Naive B cell (primary cell): ENCODE results near the gene GSK3A. TPM values are rescaled to one million over a fixed set of nuclear protein-coding genes. Genes with fewer than 3 reads are reported as not detected.

Source experiments
- ATAC-seq, 2 donors: fragments of 150-1000 bp; cut with Tn5 transposase; 2 replicates each; pipeline ENCODE4 v1.10.0; 2021; ENCODE audit warnings: low read depth in 2 of 2, mild to moderate bottlenecking in 2 of 2, moderate library complexity in 2 of 2
- DNase-seq: peaks from one replicate; pipeline ENCODE4 v3.0.0; 2022
- H3K27ac Mint-ChIP-seq, 6 donors: one replicate each; pipeline ENCODE4 v1.8.0; 2020 to 2022; ENCODE audit warnings: mild to moderate bottlenecking in 6 of 6, mixed read lengths in 6 of 6, moderate library complexity in 5 of 6, inconsistent platforms in 2 of 6
- H3K27me3 Mint-ChIP-seq, 3 donors: one replicate each; pipeline ENCODE4 v1.8.0; 2021 to 2022; ENCODE audit warnings: mixed read lengths in 3 of 3, mild to moderate bottlenecking in 1 of 3
- H3K36me3 Mint-ChIP-seq, 2 donors: one replicate each; pipeline ENCODE4 v1.8.0; 2020 to 2022; ENCODE audit warnings: mixed read lengths in 2 of 2, inconsistent platforms in 1 of 2, mild to moderate bottlenecking in 1 of 2
- H3K4me1 Mint-ChIP-seq, 3 donors: one replicate each; pipeline ENCODE4 v1.8.0; 2020 to 2022; ENCODE audit warnings: mixed read lengths in 3 of 3, inconsistent platforms in 1 of 3, mild to moderate bottlenecking in 1 of 3, moderate library complexity in 1 of 3
- H3K4me3 Mint-ChIP-seq, 8 donors: one replicate each; pipeline ENCODE4 v1.8.0; 2020 to 2022; ENCODE audit warnings: mild to moderate bottlenecking in 8 of 8, mixed read lengths in 8 of 8, moderate library complexity in 8 of 8, inconsistent platforms in 2 of 8
- H3K9me3 Mint-ChIP-seq, 7 donors: one replicate each; pipeline ENCODE4 v1.8.0; 2020 to 2022; ENCODE audit warnings: mixed read lengths in 7 of 7, mild to moderate bottlenecking in 5 of 7, inconsistent platforms in 2 of 7, moderate library complexity in 1 of 7
- polyA plus RNA-seq, 6 donors: library from polyadenylated mRNA; unstranded; fragments of 300-500 nt; fragmentation: Illumina TruSeq; gene quantifications; one replicate each; pipeline ENCODE4 v1.2.3, GENCODE V29; 2021; ENCODE audit warnings: low read depth in 6 of 6

The GSK3A gene
- polyA plus RNA-seq, 6 donors from 2014 or later = 11.7 to 30.9 (median 18.3) TPM

DNA sequence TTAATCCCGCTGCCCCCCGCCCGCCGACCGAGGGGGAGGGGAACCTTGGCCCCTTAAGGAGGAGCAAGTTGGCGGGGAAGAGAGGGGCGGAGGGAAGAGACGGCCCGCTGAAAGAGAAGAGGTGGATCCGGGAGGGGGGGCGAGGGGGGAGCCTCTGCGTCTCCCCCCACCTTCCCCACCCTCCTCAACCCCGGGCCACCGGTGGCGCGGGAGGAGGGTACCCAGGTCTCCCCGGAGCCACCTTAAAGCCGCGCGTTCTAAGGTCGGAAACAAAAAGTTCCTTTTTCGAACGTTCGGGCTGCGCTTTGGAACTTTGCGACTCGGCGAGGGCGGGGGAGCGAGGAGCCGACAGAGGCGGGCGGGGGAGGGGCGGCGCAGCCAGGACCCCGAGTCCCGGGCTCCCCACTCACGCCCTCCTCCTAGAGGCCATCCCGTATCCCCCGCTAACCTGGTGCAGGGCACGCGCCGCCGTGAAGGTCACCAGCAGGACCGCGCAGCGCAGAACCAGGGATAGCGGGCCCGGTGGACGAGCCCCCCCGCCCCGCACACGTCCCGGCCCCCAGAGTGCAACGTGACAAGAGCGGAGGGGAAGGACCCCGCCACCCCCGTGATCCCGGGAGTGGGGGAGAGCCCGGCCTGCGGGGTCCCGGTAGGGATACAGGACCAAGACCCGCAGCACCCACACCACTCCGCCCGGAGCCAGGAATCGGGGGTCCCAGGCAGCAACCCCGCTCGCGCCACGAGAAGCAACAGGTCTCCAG is 11.9 kb upstream of the GSK3A start:
- peak overlapping the region; percentile 28 to 93 (median 78) for H3K27ac Mint-ChIP-seq
- ATAC-seq (peak; percentile 50 to 55), DNase-seq (peak; percentile 78)
- H3K9me3 Mint-ChIP-seq = no peaks in the 10 kb centered on the region
- H3K36me3 Mint-ChIP-seq = no peaks in the 10 kb centered on the region
- H3K4me1 Mint-ChIP-seq = peaks cover 23 to 33% (median 29%) of the 10 kb centered on the region in 3 donors
- no peaks in the 10 kb centered on the region for H3K27me3 Mint-ChIP-seq
- peak overlapping the region; percentile 48 to 95 (median 86) for H3K4me3 Mint-ChIP-seq

DNA sequence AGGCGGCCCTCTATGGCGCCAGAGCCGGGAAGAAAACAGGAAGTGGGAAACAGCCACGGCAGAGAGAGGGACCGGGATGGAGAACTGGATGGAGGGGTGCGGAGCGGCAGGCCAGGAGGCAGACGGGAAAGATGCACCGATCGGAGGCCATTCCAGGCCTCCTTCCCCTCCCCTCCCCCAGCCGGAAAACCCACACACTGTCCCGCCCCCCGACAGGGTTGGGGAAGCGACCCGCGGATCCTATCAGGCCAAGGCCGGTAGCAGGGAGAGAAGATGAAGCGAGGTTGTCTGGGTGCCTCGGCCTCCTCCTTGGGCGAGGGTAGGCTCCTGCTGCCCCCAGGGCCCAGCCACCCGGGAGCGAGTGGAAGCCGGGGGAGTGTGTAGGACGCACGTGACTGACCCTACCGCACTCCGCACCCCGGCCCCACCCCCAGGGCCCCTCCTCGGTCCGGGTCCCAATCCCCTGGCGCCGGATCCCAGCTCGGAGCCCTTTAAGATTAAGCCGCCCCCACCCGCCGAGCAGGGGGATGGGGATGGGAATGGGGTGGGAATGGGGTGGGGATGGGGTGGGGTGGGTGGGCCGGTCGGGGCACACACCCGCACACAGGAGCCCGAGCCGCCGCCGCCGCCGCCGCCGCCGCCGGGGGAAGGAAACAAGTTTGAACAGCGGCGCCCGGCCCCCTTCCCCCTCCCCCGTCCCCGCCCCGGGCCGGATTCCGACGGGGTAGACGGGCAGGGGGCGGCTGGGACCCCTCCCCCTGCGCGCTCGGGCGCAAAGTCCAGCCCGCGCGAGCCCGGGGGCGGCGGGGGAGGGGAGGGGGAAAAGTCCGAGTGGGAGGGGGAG is 11.1 kb upstream of the GSK3A start:
- no peaks in the 10 kb centered on the region for H3K9me3 Mint-ChIP-seq
- DNase-seq (peak; percentile 69), ATAC-seq (peak; percentile 26 to 31)
- no peaks in the 10 kb centered on the region for H3K27me3 Mint-ChIP-seq
- peak overlapping the region in 5 of 6 donors; percentile 91 to 97 (median 93) for H3K27ac Mint-ChIP-seq
- no peaks in the 10 kb centered on the region for H3K36me3 Mint-ChIP-seq
- peaks cover 30 to 37% (median 33%) of the 10 kb centered on the region in 3 donors for H3K4me1 Mint-ChIP-seq
- peak overlapping the region; percentile 87 to 95 (median 94) for H3K4me3 Mint-ChIP-seq

- ATAC-seq = no peak
- no peaks in the 10 kb centered on the region for H3K36me3 Mint-ChIP-seq
- peaks cover 30 to 37% (median 33%) of the 10 kb centered on the region in 3 donors for H3K4me1 Mint-ChIP-seq
- no peaks in the 10 kb centered on the region for H3K27me3 Mint-ChIP-seq
- DNase-seq = no peak
- H3K9me3 Mint-ChIP-seq = no peaks in the 10 kb centered on the region
- peak overlapping the region in 5 of 6 donors; percentile 91 to 97 (median 93) for H3K27ac Mint-ChIP-seq
- H3K4me3 Mint-ChIP-seq = peak overlapping the region; percentile 87 to 95 (median 94)
Measured at GRCh38 chr19:42252365-42253244, 10.2 kb upstream of the GSK3A start.

DNA sequence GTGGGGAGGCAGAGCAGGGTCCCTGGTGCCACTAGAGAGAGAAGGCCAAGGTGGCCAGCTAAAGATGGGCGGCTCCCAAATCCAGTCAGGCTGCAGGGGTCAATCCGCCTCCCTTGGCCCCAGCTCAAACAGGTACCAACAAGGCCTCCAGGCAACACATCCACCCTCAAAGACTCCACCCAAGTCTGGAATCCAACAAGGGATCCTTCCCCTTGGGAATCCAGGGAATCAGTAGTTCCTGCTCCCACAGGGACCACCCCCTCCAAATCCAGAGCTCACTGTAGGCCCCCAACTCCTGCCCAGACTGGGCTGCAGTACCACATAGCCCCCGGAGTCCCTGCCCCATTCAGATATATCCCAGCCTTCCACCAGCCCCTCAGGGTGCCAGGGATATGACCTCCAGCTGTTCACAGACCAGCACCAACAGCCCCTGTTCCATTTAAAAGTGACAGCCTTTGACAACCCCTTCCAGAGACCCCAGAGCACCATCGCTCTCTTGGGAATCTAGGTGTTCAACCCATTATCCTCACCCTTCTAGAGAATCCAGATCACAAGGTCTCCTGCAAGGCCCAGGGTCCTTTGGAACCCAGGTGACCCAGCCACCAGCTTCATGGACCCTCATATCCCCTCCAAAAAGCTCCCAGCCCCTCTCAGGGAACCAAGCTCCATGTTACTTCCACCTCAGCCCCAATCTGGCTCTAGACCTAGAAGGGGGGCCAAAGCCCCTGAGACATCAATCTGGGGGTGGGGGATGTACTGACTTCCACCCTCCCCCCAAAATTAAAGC is 9.4 kb upstream of the GSK3A start:
- H3K9me3 Mint-ChIP-seq = no peaks in the 10 kb centered on the region
- H3K4me1 Mint-ChIP-seq = peaks cover 33 to 40% (median 37%) of the 10 kb centered on the region in 3 donors
- no peaks in the 10 kb centered on the region for H3K36me3 Mint-ChIP-seq
- peak overlapping the region; percentile 36 to 95 (median 94) for H3K4me3 Mint-ChIP-seq
- peak overlapping the region in 5 of 6 donors; percentile 24 to 97 (median 88) for H3K27ac Mint-ChIP-seq
- no peak for ATAC-seq
- no peaks in the 10 kb centered on the region for H3K27me3 Mint-ChIP-seq
- no peak for DNase-seq

- no peak for ATAC-seq
- peak overlapping the region in 3 of 8 donors; percentile 37 to 54 (median 39) for H3K4me3 Mint-ChIP-seq
- no peak for DNase-seq
- no peaks in the 10 kb centered on the region for H3K36me3 Mint-ChIP-seq
- peak overlapping the region in 1 of 6 donors; percentile 79 for H3K27ac Mint-ChIP-seq
- H3K27me3 Mint-ChIP-seq = no peaks in the 10 kb centered on the region
- no peaks in the 10 kb centered on the region for H3K9me3 Mint-ChIP-seq
- H3K4me1 Mint-ChIP-seq = peaks cover 36 to 45% (median 37%) of the 10 kb centered on the region in 3 donors
Measured at GRCh38 chr19:42250666-42251531, 8.5 kb upstream of the GSK3A start.

DNA sequence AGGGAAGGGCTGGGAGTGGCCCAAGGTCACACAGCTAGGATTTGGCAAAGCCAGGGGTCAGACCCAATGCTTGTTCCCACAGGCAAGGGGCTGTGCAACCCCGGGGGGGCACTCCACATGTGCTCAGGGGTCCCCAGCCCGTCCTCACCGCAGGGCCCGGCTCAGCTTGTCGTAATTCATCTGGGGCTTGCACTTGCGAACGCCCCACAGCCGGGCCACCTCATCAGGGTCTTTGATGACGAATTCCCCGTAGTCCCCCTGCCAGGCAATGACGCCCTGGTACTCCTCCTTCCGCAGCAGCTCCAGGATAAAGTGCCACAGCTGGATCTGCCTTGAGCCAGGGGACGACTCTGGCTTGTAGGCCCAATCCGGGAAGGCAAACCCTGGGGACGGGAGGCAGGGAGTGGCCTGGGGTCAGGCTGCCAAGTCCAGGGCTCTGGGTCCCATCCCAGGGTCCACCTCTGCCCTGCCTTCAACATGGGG is 7.8 kb upstream of the GSK3A start:
- Mint-ChIP-seq H3K27ac (peak overlapping the region in 2 of 6 donors; percentile 41 to 47), H3K36me3 (no peaks in the 10 kb centered on the region), H3K27me3 (no peaks in the 10 kb centered on the region), H3K4me3 (peak overlapping the region in 2 of 8 donors; percentile 37 to 54), H3K9me3 (no peaks in the 10 kb centered on the region), H3K4me1 (peaks cover 36 to 46% (median 36%) of the 10 kb centered on the region in 3 donors)
- ATAC-seq = no peak
- DNase-seq = no peak

GRCh38 chr19:42249769-42250168 is 7.4 kb upstream of the GSK3A start:
- H3K4me3 Mint-ChIP-seq = peak overlapping the region in 1 of 8 donors; percentile 54
- peaks cover 40 to 51% (median 41%) of the 10 kb centered on the region in 3 donors for H3K4me1 Mint-ChIP-seq

GRCh38 chr19:42249149-42249750 is 6.8 kb upstream of the GSK3A start:
- H3K27ac Mint-ChIP-seq = peak overlapping the region in 2 of 6 donors; percentile 60 to 69
- H3K27me3 Mint-ChIP-seq = no peaks in the 10 kb centered on the region
- no peak for ATAC-seq
- H3K4me1 Mint-ChIP-seq = peaks cover 45 to 56% (median 46%) of the 10 kb centered on the region in 3 donors
- DNase-seq = no peak
- peak overlapping the region in 1 of 8 donors; percentile 54 for H3K4me3 Mint-ChIP-seq
- no peaks in the 10 kb centered on the region for H3K9me3 Mint-ChIP-seq
- H3K36me3 Mint-ChIP-seq = no peaks in the 10 kb centered on the region

More at GRCh38 chr19:42249769-42250168, 7.4 kb upstream of the GSK3A start:
- Mint-ChIP-seq H3K27me3 (no peaks in the 10 kb centered on the region), H3K36me3 (no peaks in the 10 kb centered on the region), H3K9me3 (no peaks in the 10 kb centered on the region), H3K27ac (peak overlapping the region in 2 of 6 donors; percentile 41 to 90)
- ATAC-seq (no peak), DNase-seq (no peak)

DNA sequence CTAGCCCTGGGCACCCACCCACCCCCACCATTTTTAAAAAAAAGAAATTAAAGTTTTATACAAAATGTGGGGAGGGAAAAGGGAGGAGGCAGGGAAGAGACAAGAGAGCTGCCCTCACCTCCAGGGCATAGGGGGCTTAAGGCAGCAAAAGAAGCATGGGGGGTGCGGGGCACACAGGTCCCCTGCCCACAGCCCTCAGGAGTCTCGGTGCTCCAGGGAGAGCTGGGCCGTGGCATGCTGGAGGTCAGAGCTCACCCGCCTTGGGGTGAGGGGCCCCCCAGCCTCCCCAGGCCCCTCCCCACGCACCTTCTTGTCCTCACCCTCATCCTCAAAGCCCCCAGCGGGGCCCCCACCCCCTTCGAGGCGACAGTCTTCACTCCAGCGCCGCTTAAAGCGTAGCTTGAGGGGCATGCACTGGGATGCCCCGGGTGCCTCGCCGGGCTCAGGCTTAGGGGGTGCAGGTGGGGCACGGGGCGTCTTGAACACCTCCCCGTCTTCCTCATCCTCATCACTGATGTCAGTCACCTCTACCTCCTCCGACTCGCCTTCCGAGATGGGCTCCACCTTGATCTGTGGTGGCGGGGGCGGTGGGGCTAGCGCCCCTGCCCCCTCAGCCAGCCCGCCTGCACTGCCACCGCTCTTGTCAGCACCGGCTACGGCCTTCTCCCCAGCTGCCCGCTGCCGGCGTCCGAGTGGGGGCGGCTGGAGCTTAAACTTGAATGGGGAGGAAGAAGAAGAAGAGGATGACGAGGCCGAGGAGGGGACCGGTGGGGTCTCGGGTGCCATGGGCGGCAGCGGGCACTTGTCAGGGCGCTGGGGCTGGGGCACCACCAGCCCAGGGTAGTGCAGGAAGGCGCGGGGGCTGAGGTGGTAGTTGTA is 6.1 kb upstream of the GSK3A start:
- Mint-ChIP-seq H3K9me3 (no peaks in the 10 kb centered on the region), H3K4me1 (peaks cover 47 to 58% (median 52%) of the 10 kb centered on the region in 3 donors), H3K4me3 (no peak overlapping the region), H3K27me3 (no peaks in the 10 kb centered on the region), H3K27ac (peak overlapping the region in 3 of 6 donors; percentile 59 to 69 (median 60)), H3K36me3 (no peaks in the 10 kb centered on the region)
- ATAC-seq (no peak), DNase-seq (no peak)

DNA sequence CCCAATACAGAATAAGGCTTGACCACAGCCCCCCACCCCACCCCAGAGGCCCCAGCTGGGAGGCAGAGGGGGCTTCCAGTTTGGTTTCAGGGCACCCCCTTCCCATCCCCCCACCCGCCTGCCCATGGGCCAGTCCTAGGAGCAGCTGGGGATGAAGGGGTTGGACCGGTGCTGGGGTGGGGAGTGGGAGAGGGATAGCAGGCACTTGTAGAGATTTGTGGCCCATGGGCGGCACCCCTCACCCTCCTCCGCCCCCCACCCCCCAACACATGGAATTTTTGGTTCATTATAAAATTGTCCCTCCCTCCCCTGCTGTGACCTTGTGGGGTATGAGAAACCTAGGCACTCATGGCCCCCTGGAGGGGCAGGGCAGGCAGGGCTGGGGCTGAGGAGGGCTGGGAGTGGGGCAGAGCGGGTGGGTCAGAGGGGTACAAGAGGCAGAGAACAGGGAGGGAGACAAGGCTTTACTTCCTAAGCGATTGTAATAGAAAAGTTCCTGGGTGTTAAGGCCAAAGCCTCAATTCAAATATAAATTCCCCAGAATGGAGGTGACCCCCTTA is 5.3 kb upstream of the GSK3A start:
- no peak for ATAC-seq
- no peak overlapping the region for H3K4me3 Mint-ChIP-seq
- H3K4me1 Mint-ChIP-seq = peaks cover 47 to 57% (median 55%) of the 10 kb centered on the region in 3 donors
- no peaks in the 10 kb centered on the region for H3K27me3 Mint-ChIP-seq
- H3K36me3 Mint-ChIP-seq = no peaks in the 10 kb centered on the region
- H3K9me3 Mint-ChIP-seq = no peaks in the 10 kb centered on the region
- H3K27ac Mint-ChIP-seq = no peak overlapping the region
- DNase-seq = no peak
